RPMI8226 (cell line): ENCODE results near the gene PARD3B.
"Not testable (repeated sequence)": the region's sequence is repeated elsewhere in the genome, so short reads cannot be mapped to it uniquely, and the experiment has no call there.

Experiments used
- DNase-seq: peaks from one replicate; pipeline ENCODE4 v3.0.0-alpha.2; 2015

Gene PARD3B

DNA sequence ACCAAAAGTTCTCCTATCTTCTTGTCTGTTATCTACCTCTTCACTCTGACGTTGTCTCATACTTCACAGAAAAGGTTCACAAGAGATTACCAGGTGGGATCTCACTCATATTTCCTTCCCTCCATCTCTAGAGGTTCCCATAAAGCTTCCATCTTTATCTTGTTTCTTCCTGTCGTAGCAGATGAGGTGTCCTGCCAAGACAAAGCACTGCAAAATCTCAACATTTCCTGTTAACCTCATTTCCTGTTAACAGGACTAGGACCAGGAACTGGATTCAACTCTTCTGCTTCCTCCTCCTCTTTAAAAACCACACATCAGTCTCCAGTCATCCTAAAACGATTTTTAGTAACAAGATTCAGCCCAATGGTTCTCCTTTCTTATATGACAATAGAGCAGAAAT lies 624.2 kb downstream of the PARD3B start:
- no peak for DNase-seq

GRCh38 chr2:205170399-205170798 lies 625.1 kb downstream of the PARD3B start:
- peak; percentile 5 for DNase-seq

- DNase-seq, result no peak
These were observed 626.1 kb downstream of the PARD3B start for GRCh38 chr2:205171261-205171940.

DNA sequence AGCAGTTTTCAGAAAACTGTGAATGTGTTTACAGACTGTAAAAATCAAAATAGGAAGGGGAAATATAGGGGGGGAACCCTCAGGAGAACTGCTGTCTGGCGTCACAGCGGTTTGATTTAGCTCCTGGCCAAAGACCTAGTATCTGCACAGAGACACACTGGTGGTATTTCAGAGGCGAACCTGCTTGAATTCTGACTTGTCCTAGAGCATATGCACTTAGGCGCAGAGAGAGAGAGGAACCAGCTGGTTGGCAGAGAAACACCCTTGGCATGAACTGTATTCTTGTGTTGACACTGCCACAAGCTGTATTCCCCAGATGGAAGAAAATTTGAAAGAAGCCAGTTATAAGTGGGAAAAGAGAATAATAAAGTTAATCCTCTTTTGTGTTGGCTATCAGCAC lies 630.6 kb downstream of the PARD3B start:
- DNase-seq, result no peak

DNA sequence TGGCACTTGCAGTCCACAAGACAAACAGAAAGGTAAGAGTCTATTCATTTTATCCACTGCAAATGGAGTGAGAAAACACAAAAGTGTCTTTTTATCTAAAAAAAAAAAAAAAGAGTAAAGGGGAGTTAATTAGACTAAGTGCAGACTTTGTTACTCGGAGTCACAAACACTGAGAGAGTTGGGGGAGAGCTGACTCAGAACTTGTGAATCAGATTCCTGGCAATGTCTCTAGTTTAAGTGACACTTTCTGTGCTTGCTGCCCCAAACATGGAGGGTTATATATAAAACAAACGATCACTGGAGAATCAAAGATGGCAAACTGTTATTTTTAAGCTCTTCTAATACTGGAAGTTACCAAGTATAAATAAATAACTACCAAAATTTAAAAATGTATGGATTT lies 631.3 kb downstream of the PARD3B start:
- no peak for DNase-seq

DNA sequence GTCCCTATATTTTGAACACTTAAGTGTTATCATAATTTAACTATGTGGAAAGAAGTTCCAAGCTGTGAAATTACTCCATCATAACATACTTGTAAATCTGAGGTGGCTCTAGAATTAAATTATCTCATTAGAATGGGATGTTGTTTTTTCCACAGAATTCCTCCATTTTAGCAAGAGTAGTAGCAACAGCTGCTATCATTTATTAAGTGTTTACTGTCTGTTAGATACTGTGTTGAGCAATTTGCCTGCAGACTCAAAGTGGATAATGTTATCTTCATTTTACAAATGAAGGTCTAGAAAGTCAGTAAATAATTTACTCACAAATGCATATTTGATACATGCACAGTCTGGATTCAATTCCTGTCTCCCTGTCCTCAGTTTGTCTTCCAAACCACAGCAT lies 632.3 kb downstream of the PARD3B start:
- DNase-seq, result no peak

DNA sequence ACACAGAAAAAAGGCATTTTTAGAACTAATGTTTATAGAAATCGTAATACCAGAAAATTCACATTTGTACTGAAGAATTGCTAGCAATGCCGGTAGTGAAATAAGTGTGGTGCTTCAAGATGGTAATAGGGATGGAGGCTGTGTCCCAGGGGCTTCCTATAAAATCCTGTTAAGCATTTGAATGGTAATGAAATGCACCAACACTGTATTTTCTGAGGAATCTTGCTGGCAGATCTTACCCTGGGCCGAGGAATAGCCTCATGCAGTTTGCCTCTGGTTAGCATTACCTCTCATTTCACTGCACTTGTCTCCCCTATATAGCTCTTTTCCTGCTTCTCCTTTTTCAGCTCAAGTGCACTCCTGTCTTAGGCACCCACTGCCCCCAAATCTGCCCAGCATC lies 635.5 kb downstream of the PARD3B start:
- no peak for DNase-seq

- no peak for DNase-seq
These were observed 642.5 kb downstream of the PARD3B start for GRCh38 chr2:205187731-205188130.

GRCh38 chr2:205188239-205189138 lies 643.2 kb downstream of the PARD3B start:
- no peak for DNase-seq

GRCh38 chr2:205189301-205189700 lies 644.0 kb downstream of the PARD3B start:
- DNase-seq, result no peak

- no peak for DNase-seq
These were observed 645.3 kb downstream of the PARD3B start for GRCh38 chr2:205190528-205190927.

DNA sequence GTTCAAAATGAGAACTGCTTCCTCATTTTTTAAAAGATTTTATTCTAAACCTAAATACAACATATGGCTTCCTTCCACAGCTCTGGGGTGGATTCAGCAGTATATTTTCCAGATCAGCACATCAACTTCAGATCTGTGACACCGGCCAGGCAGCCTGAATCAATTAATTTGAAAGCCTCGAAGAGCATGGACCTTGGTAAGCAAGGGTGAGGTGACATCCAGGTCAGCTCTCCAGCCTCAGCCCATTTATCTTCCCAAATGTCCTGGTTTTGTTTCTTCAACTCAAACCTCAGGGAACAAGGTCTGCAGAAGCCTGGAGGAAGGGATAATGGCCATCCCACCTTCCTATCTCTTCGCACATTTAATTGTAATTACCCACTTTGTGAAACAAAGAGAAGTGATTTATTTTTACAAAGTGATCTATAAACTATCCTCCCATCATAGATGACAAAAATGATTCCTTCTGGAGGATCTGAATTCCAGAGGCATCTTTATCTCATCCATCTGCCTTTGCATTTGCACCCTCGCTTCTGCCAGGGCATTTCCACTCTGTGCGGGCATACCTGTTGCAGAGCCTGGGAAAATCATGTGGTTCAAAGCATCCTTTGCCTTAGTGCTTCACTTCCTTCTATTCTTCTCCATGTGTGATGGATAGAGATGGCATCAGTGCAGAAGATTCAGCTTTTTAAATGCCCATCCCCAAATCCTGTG lies 648.0 kb downstream of the PARD3B start:
- DNase-seq, result no peak

- DNase-seq, result no peak
These were observed 648.6 kb downstream of the PARD3B start for GRCh38 chr2:205193836-205194228.

DNA sequence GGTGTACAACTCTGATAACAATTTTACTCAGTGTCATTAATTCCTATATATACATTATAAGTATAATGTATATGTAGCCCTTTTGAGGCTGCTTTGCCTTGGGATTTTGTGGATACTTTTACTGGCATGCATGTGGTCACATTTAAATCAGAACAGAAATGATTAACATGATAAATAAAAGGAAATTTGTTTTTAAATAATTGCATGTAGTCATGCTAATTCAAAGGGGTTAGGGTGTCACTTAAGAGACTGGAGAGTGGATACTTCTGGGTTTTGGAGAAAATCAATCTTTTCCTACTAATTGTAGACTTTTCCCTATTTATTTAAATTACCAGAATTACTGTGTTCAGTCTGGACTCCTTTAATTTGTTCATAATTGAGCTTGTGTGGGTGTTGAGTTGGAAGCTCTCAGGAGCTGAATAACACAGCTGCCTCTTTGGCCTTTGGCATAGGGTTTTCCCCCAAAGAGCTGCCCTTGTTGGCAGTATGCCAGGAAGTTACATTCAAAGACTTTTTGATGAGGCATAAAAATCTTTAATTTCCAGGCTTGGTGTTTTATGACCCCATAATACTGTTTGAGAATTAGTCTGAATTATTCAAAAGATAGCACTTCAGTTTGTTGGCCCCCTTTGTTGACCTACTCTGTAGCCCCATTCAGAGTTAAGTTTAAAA lies 652.3 kb downstream of the PARD3B start:
- peak; percentile 40 for DNase-seq

DNA sequence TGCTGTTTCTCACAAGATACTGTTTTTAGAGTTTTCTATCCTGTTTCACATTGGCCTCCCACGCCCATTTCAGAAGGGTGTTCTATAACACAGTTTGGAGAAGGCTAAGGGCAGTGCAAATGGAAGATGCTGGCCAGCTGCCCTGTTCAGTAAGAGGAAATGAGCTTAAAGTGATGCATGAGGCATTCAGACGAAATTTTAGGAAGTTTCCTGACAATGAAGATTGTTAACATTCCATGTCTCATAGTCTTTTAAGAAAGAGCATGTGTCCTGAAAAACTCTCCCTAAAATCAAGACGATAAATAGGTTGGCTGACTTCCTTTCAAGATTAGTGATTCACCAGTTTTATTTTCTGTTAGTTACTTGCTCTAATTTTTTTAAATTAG lies 652.9 kb downstream of the PARD3B start:
- DNase-seq, result peak; percentile 11

- no peak for DNase-seq
These were observed 654.0 kb downstream of the PARD3B start for GRCh38 chr2:205199165-205199850.

DNA sequence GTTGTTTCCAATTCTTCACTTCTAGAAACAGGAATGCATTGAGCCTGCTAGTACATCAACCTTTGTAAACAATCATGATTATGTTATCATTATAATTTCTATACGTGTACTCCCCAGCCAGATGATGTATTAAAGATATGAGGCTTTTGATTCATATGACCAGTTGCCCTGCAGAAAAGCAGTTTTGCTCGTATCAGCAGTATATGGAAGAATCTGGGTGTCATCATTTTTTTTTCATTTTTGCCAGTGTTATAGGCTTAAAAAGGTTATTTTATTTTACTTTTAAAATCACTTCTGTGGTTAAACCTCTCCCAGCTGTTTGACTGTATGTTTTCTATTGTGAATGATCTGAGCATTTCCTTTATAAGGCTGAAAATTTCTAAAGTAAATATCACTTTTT lies 665.2 kb downstream of the PARD3B start:
- no peak for DNase-seq

DNA sequence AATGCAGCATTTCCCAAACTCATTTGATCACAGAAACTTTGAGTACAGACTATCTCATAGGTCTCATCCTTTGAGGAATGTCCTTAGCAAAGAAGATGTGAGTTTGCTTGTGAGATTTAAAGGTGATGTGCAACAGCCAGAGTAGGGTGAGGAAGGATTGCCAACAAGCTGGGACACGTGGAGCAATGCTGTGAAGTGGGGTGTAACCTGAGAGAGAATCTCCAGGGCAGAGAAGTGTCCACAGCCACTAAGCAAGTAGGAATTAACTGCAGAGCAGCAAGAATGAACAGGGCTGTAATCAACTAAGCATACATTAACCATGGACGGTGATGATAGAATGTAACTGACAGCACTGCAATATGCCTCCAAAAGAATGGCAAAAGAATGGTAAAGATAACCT lies 667.1 kb downstream of the PARD3B start:
- no peak for DNase-seq

DNA sequence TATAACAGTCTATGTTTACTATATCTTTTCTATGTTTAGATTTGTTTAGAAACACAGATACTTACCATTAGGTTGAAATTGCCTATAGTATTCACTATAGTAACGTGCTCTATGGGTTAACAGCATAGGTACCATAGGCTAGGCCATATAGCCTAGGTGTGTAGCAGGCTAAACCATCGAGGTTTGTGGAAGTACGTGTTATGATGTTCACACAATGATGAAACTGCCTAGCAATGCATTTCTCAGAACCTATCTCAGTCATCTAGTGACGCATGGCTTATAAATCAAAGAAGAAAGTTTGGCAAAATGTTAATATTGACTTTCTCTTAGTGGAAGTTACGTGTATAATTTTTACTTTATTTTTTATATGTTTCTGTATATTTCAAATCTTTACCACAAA lies 670.8 kb downstream of the PARD3B start:
- DNase-seq, result no peak

DNA sequence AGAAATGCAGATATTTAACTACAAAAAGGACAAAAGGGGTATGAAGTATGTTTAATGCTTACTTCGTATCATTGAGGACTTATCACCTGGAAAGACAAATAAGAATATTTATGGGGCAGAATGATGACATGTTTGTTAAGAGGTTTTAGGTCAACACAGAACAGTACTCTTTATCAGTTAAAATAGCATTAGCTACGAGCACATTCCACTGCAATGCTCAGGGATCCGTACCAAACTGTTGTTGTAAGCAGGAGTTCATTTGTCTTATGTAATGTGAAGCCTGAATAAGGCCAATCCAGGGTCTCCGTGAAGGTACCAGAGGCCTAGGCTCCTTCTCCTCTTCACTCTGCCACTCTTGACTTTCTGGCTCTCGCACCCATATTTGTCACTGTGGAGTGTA lies 671.3 kb downstream of the PARD3B start:
- no peak for DNase-seq

DNA sequence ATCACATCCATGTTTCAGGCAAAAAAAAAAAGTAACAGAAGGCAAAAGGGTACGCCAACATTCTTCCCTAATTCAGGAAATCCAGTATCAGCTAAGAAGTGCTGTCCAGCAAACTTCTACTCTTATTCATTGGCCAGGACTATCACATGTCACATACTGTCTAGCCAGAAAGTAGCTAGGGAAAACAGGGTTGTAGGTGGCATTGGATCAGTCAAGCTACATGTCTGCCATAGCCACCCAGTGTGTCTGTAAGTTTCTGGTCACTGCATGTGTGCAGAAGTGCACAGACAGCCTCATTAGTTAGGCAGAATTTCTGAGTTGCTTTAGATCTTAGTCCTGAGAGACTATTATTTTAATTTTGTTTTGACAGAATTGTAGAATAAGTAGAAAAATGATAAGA lies 671.7 kb downstream of the PARD3B start:
- DNase-seq, result no peak

GRCh38 chr2:205218056-205218455 lies 672.8 kb downstream of the PARD3B start:
- DNase-seq, result no peak

- not testable (repeated sequence) for DNase-seq
These were observed 673.5 kb downstream of the PARD3B start for GRCh38 chr2:205218816-205219215.
